ENCODE measurements around the gene RAD23A. TPM values are rescaled to one million over a fixed set of nuclear protein-coding genes. Genes with fewer than 3 reads are reported as not detected.

The RAD23A gene
- total and polyA plus RNA-seq, 2 of the 4 experiments (the other 2 are of a cell fraction): 54.3 to 67.8 TPM

DNA sequence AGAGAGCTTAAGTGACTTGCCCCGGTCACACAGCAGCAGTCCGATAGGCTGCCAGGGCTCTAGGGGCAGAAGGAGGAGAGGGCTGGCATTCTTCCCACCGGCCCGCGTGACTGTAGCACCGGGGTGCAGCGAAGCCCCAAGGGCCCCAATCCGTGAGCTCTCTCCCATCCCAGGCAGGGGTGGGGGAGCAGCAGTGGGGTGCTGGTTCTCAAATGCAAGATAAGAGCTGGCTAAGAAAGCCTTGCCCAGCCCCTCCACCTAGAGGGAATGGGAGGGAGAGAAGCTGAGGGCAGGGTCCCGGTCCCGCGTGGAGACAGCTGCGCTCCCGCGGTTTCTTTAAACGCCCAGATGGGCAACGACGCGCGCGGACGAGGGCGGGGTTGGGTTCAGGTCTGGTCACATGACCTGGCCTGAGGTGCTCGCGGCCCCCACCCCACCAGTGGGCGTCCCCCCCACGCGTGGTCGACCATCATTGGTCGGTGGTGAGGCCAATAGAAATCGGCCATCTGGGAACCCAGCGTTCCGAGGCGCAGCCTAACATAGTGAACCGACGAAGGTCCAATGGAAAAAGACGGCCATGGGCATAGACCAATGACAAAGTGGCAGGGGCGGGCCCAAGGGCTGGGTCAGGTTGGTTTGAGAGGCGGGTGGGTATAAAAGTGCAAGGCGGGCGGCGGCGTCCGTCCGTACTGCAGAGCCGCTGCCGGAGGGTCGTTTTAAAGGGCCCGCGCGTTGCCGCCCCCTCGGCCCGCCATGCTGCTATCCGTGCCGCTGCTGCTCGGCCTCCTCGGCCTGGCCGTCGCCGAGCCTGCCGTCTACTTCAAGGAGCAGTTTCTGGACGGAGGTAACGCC is 7.5 kb upstream of the RAD23A start, which contains the start of gene CALR (continued):
- TF ChIP-seq RFX5 (IDR thresholded peaks at IDR 0.05; ENCODE audit: low read depth, low read length): no peak
- no peak for TF ChIP-seq BHLHE40 (IDR thresholded peaks at IDR 0.05; ENCODE audit: low read depth, low read length)

GRCh38 chr19:12938779-12939601 is 6.7 kb upstream of the RAD23A start:
- CTCF ChIA-PET: interaction anchor here (0.6 to 0.7 kb wide), 2 partner anchors 42 to 120 kb away, joined by 3 read pairs; no protein-coding TSS in a partner anchor
- Histone ChIP-seq H3K9me1 (ENCODE audit: insufficient read depth, low read length) (peaks cover 15% of the 10 kb centered on the region), H2BK120ac (ENCODE audit: low read depth, low read length) (peak overlapping the region; percentile 8; the same call in 1 of the 2 replicates), H3K4me2 (ENCODE audit: low read depth, low read length) (peak overlapping the region; percentile 85), H3K27me3 (ENCODE audit: control insufficient read depth, insufficient read depth, low read length) (no peaks in the 10 kb centered on the region), H4K91ac (ENCODE audit: insufficient read depth, low read depth, low read length) (peak overlapping the region; percentile 89), H3K4me1 (ENCODE audit: control insufficient read depth, insufficient read depth, low read length) (peaks cover 15% of the 10 kb centered on the region), H3K18ac (ENCODE audit: low read depth, low read length) (no peak overlapping the region; the same call in 1 of the 2 replicates), H4K20me1 (ENCODE audit: insufficient read depth, low read length) (peaks cover 54% of the 10 kb centered on the region), H4K5ac (ENCODE audit: low read depth, low read length) (peak overlapping the region; percentile 43; the same call in 1 of the 2 replicates), H2BK20ac (ENCODE audit: low read depth, low read length) (no peak overlapping the region), H3K56ac (ENCODE audit: extremely low read depth, insufficient read depth, low read length) (peak overlapping the region; percentile 80), H3K9me3 (ENCODE audit: control insufficient read depth, insufficient read depth, low read length) (no peaks in the 10 kb centered on the region), H3K27ac (ENCODE audit: insufficient read depth, low read length) (peak overlapping the region; percentile 90), H4K8ac (ENCODE audit: low read depth in 2 of 2, low read length in 2 of 2) (peak overlapping the region; percentile 53 to 86), H3K36me3 (ENCODE audit: control insufficient read depth, insufficient read depth, low read length) (peaks cover 41% of the 10 kb centered on the region), H2AFZ (replicated peaks; ENCODE audit: low read length, poor library complexity) (peak overlapping the region; percentile 90), H2BK15ac (ENCODE audit: low read depth, low read length) (no peak overlapping the region), H3K23ac (ENCODE audit: low read depth, low read length) (peak overlapping the region; percentile 64), H2AK5ac (ENCODE audit: low read depth, low read length) (peak overlapping the region; percentile 98), H3K79me1 (ENCODE audit: low read depth in 1 of 2, low read length in 2 of 2) (peaks cover 5 to 53% of the 10 kb centered on the region in 2 experiments; a peak in 3 of 4 replicates), H3K4ac (ENCODE audit: low read depth, low read length) (peak overlapping the region; percentile 92), H2AK9ac (replicated peaks; ENCODE audit: low read depth, low read length, poor library complexity) (peak overlapping the region; percentile 100), H3K4me3 (ENCODE audit: insufficient read depth, low read depth, low read length) (peak overlapping the region; percentile 80), H2BK5ac (ENCODE audit: low read depth, low read length, poor library complexity, severe bottlenecking) (peak overlapping the region; percentile 80), H3K14ac (replicated peaks; ENCODE audit: low read depth, low read length) (peak overlapping the region; percentile 96), H3K9ac (ENCODE audit: low read depth, low read length) (peak overlapping the region; percentile 95)
- peak; percentile 9 for ATAC-seq (ENCODE audit: low read depth)
- 0% methylated on average over 27 of the region's 54 CpGs; no CpG with 5 or more reads in 1 of the 2 experiments for WGBS, 2 experiments (ENCODE audit: extremely low coverage in 2 of 2, insufficient read length in 1 of 2)
- POLR2A ChIA-PET (ENCODE audit: unreplicated experiment): interaction anchor here (0.6 kb wide), 1 partner anchor 223 kb away, joined by 9 read pairs; no protein-coding TSS in a partner anchor
- TF ChIP-seq CHD1 (IDR thresholded peaks at IDR 0.05; ENCODE audit: low read depth, low read length): 0 out of 2 replicates have a peak, but pooled peaks have one; percentile 55
- no peak for TF ChIP-seq MAZ (IDR thresholded peaks at IDR 0.05; ENCODE audit: borderline replicate concordance, low read depth, low read length)
- no peak for TF ChIP-seq POLR2A (IDR thresholded peaks at IDR 0.05; ENCODE audit: low read depth, low read length)
- TF ChIP-seq RCOR1 (IDR thresholded peaks at IDR 0.05; ENCODE audit: insufficient replicate concordance, low read length): no peak
- peak; percentile 71 for TF ChIP-seq MXI1 (IDR thresholded peaks at IDR 0.05; ENCODE audit: borderline replicate concordance, low read depth, low read length)
- no peak for TF ChIP-seq MAFK (IDR thresholded peaks at IDR 0.05; ENCODE audit: low read depth, low read length)
- peak; percentile 41; the same call in 1 of the 2 replicates for TF ChIP-seq CEBPB (IDR thresholded peaks at IDR 0.05; ENCODE audit: low read depth, low read length)
- TF ChIP-seq, protein P1, sequence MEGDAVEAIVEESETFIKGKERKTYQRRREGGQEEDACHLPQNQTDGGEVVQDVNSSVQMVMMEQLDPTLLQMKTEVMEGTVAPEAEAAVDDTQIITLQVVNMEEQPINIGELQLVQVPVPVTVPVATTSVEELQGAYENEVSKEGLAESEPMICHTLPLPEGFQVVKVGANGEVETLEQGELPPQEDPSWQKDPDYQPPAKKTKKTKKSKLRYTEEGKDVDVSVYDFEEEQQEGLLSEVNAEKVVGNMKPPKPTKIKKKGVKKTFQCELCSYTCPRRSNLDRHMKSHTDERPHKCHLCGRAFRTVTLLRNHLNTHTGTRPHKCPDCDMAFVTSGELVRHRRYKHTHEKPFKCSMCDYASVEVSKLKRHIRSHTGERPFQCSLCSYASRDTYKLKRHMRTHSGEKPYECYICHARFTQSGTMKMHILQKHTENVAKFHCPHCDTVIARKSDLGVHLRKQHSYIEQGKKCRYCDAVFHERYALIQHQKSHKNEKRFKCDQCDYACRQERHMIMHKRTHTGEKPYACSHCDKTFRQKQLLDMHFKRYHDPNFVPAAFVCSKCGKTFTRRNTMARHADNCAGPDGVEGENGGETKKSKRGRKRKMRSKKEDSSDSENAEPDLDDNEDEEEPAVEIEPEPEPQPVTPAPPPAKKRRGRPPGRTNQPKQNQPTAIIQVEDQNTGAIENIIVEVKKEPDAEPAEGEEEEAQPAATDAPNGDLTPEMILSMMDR (conservative IDR thresholded peaks at IDR 0.05; ENCODE audit: low read depth, low read length): peak; percentile 28; the same call in 1 of the 2 replicates
- TF ChIP-seq NFE2L2 (IDR thresholded peaks at IDR 0.05; ENCODE audit: low read depth, low read length): no peak
- TSS peak; percentile 91 for BruUV-seq (replicated peaks)
- DNase-seq: peak; percentile 66
- in situ Hi-C loops (cut with MboI; ENCODE audit: low sequenced_read_pairs): no loop called here
- intact Hi-C loops (cut with micrococcal nuclease): no loop called here
- dilution Hi-C loops (cut with HindIII; ENCODE audit: low sequenced_read_pairs, unreplicated experiment): no loop called here

All from IMR-90 (cell line).